Activated CD8-positive, alpha-beta memory T cell treated with anti-CD3 and anti-CD28 coated beads for 36 hours (primary cell): ENCODE data around the gene RERE. TPM values are rescaled to one million over a fixed set of nuclear protein-coding genes. Genes with fewer than 3 reads are reported as not detected.

ENCODE experiments used
- CTCF ChIA-PET: fragments of 350-600 bp; sonication (Branson Sonifier 250); formaldehyde crosslinking; loops from one replicate; lab custom pipeline; 2021; ENCODE audit warnings: antibody characterized with exemption; lab: Charles Lee
- POLR2A ChIA-PET: fragments of 350-600 bp; sonication (Branson Sonifier 250); formaldehyde crosslinking; loops from one replicate; lab custom pipeline; 2021; ENCODE audit warnings: antibody characterized with exemption; lab: Charles Lee
- total RNA-seq, 2 experiments: library from RNA; stranded (reverse); gene quantifications; one replicate each; pipeline ENCODE4 v1.2.3, GENCODE V29; 2021

The RERE gene
- total RNA-seq, 2 experiments from 2014 or later, result 32.9 to 33.6 TPM

DNA sequence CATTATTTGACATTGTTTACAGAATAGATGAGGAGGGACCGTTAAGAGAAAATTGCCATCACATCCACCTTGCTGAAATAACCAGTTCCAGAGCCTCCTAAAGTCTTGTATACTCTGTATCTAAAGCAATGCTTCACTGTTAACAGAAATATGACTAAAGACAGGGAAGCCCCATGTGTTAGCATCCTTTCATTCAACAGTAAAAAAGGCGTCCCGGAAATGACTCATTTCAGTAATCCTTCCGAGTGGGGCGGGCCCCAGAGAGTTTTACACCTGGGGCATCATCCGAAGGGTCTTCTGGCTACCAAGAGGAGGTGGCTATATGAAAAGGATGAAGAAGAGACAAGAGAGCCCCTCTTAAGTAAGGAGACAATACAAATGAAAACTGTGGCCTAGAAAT, 272.4 kb downstream of the RERE start:
- ChIA-PET CTCF (interaction anchor here (0.7 kb wide), 1 partner anchor 207 kb away, joined by 4 read pairs; no protein-coding TSS in a partner anchor), POLR2A (interaction anchor here (0.6 kb wide), 1 partner anchor 65 kb away, joined by 7 read pairs; no protein-coding TSS in a partner anchor)

GRCh38 chr1:8544644-8545043, 272.8 kb downstream of the RERE start:
- ChIA-PET POLR2A (interaction anchor here (0.9 kb wide), 1 partner anchor 312 kb away, joined by 3 read pairs; no protein-coding TSS in a partner anchor), CTCF (interaction anchor here (0.8 kb wide), 1 partner anchor 12 kb away, joined by 3 read pairs; no protein-coding TSS in a partner anchor)

- ChIA-PET CTCF (interaction anchor here (0.8 kb wide), 1 partner anchor 11 kb away, joined by 3 read pairs; no protein-coding TSS in a partner anchor), POLR2A (interaction anchor here (0.9 kb wide), 1 partner anchor 313 kb away, joined by 3 read pairs; no protein-coding TSS in a partner anchor)
Measured at GRCh38 chr1:8543965-8544364, 273.5 kb downstream of the RERE start.

DNA sequence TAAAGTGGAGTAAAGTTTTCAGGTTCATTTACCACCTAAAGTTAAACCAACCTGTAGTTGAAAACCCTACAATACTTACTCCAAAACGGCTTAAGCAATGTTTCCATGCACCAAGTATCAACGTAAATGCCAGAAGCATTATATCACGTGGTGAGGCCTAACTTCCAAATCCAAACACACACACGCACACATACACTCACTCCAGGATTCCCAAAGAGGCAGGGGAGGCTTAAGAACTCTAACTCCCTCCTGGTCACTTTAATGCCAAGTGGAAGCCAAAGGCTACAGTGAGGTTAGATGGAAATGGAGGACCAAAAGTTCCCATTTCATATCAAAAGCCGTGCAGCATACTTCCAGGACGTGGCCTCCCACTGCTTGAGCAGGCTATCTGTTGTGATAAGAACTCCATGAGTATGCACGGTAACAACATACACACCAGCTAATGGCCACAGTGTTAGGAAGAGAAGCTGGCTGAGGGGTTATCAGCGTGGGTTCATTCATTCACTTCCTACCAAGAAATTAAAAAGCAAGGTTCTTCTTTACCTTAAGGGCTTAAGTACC, 275.4 kb downstream of the RERE start:
- CTCF ChIA-PET, result interaction anchor here (1.2 kb wide), 1 partner anchor 103 kb away, joined by 3 read pairs; no protein-coding TSS in a partner anchor
- POLR2A ChIA-PET, result no interaction called here

- ChIA-PET POLR2A (no interaction called here), CTCF (no interaction called here)
Measured at GRCh38 chr1:8540971-8541370, 276.5 kb downstream of the RERE start.

GRCh38 chr1:8540261-8540941, 277.0 kb downstream of the RERE start:
- POLR2A ChIA-PET, result interaction anchor here (1.0 kb wide), 2 partner anchors 64 to 131 kb away, joined by 3 read pairs; no protein-coding TSS in a partner anchor
- CTCF ChIA-PET, result no interaction called here

- POLR2A ChIA-PET, result interaction anchor here (1.0 to 1.1 kb wide), 3 partner anchors 14 to 130 kb away, joined by 3 to 4 read pairs (median 3); no protein-coding TSS in a partner anchor
- CTCF ChIA-PET, result no interaction called here
Measured at GRCh38 chr1:8539683-8540082, 277.8 kb downstream of the RERE start.

- ChIA-PET CTCF (interaction anchor here (0.9 kb wide), 1 partner anchor 13 kb away, joined by 3 read pairs; no protein-coding TSS in a partner anchor), POLR2A (interaction anchor here (1.1 kb wide), 1 partner anchor 13 kb away, joined by 4 read pairs; no protein-coding TSS in a partner anchor)
Measured at GRCh38 chr1:8538502-8538901, 278.9 kb downstream of the RERE start.

DNA sequence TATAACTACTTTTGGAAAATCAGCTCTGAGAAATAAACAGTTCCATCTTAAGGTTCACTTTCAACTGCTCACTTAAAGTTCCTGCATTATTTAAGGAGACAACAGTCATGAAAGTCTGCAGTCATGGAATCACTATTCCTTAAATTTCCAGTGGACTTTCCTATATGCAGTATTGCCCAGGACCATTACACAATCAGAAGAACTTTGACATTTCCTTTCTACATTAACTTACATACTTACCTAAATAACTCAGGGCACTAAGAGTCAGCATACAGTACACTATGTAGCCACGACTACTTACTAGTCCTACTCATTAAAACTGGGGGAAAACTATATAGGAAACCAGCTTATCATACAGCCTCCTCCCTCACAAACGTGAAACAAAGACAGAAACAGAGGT, 279.4 kb downstream of the RERE start:
- CTCF ChIA-PET, result no interaction called here

GRCh38 chr1:8536515-8536914, 280.9 kb downstream of the RERE start:
- ChIA-PET POLR2A (no interaction called here), CTCF (no interaction called here)

More for the DNA sequence above, 279.4 kb downstream of the RERE start:
- POLR2A ChIA-PET, result no interaction called here

DNA sequence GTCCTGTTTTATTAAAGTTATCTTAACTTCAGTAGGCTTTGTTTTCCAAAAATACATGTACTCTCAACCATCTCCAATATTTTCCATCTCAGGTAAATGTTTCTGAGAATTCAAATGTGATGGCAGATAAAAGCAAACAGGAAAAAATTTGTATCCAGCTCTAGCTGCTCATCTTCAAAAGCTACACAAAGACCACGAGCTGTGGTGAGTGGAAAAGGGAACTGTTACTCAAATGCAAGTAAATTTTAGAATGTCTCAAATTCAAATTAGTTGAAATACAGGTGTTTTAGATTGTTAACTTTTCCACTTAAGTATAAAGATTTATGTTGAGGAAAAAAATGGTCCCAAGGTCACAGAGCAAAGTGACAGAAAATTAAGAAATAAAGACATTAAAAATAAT, 283.5 kb downstream of the RERE start:
- CTCF ChIA-PET, result no interaction called here
- POLR2A ChIA-PET, result no interaction called here

DNA sequence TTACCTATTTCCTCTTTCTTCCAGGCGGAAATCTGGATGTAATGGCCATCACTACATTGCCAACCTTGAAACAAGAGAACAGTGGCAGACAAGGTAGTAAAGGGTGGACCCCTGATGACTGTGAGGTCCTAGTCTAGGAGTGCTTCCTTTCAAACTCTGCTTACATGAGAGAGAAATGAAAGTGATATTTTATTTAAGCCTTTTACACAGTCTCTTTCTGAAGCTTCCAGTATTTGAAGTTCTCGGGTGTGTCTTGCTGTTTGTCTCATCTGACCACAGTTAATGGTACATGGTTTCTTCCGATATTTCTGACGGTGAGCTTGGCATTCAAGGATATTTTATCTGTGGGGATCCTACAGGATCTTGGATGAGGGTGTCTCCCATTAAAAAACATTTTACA, 284.3 kb downstream of the RERE start:
- ChIA-PET CTCF (interaction anchor here (0.8 kb wide), 1 partner anchor 11 kb away, joined by 3 read pairs; no protein-coding TSS in a partner anchor), POLR2A (no interaction called here)

- POLR2A ChIA-PET, result no interaction called here
Measured at GRCh38 chr1:8529901-8530300, 287.5 kb downstream of the RERE start.

GRCh38 chr1:8527941-8528340, 289.5 kb downstream of the RERE start:
- ChIA-PET POLR2A (no interaction called here), CTCF (no interaction called here)

More at GRCh38 chr1:8529901-8530300, 287.5 kb downstream of the RERE start:
- CTCF ChIA-PET, result interaction anchor here (0.7 to 1.5 kb wide), 2 partner anchors 8 to 238 kb away, joined by 3 read pairs; no protein-coding TSS in a partner anchor

DNA sequence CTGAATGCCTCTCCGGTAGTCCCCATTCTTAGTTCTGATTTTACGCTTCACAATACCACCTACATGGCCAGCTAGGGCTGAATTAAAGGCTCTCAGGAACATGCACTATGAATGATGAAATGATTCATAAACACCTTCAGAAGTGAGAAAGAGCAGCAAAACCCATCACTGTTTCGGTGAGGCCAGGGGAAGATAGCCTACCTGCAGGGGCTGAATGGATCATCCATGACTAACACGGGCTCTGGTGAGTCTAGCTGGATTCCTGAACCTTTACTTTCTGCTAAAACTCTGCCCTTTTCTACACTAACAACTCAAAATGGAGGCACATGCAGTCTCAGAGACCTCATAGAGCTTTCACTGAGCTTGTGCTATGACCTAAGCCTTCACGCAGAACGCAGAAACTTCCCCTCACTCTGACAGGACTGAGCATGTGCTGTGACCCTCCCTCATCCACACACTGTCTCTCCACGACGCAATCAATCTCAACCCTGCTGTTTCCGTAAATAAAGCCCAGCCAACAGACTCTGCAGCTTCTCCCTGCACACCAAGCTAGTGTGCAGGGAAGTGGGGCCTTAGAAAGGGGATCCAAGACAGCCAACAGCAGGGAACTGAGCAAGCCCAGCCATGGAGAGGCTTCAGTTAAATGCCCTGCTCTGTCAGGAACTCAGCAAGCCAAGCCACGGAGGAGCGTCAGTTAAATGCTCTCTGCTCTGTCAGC, 291.7 kb downstream of the RERE start:
- ChIA-PET POLR2A (interaction anchor here (0.7 to 1.6 kb wide), 7 partner anchors 14 to 128 kb away, joined by 3 to 19 read pairs (median 6); no protein-coding TSS in a partner anchor), CTCF (interaction anchor here (0.5 to 1.2 kb wide), 7 partner anchors 13 to 375 kb away, joined by 3 to 5 read pairs (median 4); no protein-coding TSS in a partner anchor)

DNA sequence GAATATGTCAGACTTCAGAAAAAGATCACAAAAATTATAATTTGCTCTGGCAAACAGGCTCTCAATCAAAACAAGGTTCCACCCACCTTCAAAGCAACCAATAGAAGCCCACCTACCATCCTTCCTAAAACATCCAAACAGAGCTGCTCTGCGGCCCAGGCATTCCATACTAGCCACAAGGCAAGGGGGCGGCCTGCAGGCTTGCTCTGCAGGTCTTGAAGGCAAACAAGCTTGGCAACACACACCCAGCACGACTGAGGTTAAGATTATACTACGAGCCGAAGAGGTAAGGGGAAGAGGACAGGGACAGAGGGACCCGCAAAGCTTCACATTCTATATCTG, 292.3 kb downstream of the RERE start:
- POLR2A ChIA-PET, result interaction anchor here (1.0 to 1.6 kb wide), 4 partner anchors 14 to 128 kb away, joined by 3 to 19 read pairs (median 6); no protein-coding TSS in a partner anchor
- CTCF ChIA-PET, result interaction anchor here (0.5 to 1.1 kb wide), 5 partner anchors 14 to 375 kb away, joined by 3 to 5 read pairs (median 4); no protein-coding TSS in a partner anchor

DNA sequence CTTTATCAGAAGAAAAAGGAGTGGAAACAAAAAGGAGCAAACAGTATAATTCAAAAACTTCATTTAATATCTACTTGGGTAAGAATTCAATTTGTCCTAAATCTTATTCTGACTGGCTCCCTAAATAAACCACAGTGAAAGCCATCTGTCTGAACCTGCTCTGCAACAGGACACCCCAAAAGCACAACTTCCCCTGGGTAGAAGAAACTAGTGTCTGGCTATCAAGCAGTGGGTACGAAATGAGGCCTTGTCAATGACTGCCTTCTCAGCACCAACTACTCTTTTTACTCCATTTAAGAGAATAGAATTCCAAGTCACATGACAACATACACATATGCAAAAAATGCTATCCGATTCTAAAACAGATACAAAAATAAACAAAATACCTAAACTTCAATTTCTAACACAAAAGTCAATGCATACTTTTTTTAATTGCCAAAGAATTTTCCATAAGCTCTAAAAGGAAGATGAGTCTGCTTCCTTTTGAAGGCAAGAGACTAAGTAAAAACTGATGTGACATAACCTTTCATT, 292.7 kb downstream of the RERE start:
- ChIA-PET CTCF (interaction anchor here (1.1 kb wide), 1 partner anchor 201 kb away, joined by 3 read pairs; no protein-coding TSS in a partner anchor), POLR2A (interaction anchor here (1.0 to 1.1 kb wide), 3 partner anchors 15 to 127 kb away, joined by 3 to 19 read pairs (median 4); no protein-coding TSS in a partner anchor)

DNA sequence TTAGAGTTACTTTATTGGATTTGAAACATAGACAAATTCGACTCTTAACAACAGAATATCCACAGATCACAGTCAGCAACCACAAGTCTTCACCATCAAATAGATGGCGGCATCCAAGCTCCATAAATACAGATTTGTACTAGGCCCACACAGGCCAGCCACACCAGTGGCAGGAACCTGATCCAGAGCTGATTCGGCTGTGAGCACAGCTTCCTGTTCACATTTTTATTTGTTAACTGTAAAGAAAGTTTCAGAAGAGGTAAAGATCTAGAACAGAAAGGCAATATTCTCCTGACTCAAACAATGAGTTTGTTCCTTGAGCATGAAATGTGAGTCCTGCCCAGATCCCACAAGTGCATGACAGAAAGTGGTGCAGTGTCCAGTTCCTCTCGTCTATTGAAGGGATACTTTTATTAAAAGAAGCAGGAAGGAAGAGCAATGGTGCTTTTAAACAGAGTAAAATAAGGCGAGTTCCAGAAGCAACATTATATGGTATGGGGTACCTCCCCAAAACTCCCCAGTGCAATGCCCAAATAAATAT, 293.7 kb downstream of the RERE start:
- ChIA-PET CTCF (interaction anchor here (1.3 kb wide), 1 partner anchor 325 kb away, joined by 3 read pairs; no protein-coding TSS in a partner anchor), POLR2A (no interaction called here)
